Activated T-helper 17 cell treated with anti-CD3 and anti-CD28 coated beads, Interleukin-2, amount 50 U/mL, for 72 hours (primary cell): ENCODE measurements around the gene NKTR. TPM values are rescaled to one million over a fixed set of nuclear protein-coding genes. Genes with fewer than 3 reads are reported as not detected.
"Not testable (repeated sequence)": the region's sequence is repeated elsewhere in the genome, so short reads cannot be mapped to it uniquely, and the experiment has no call there.

Source experiments
- ATAC-seq: fragments of 150-1000 bp; cut with Tn5 transposase; replicated peaks from 2 replicates; pipeline ENCODE4 v1.10.0; 2021; ENCODE audit warnings: mild to moderate bottlenecking, moderate library complexity
- H3K27ac Mint-ChIP-seq: one replicate; pipeline ENCODE4 v1.8.0; 2022; ENCODE audit warnings: mixed read lengths
- H3K27me3 Mint-ChIP-seq: one replicate; pipeline ENCODE4 v1.8.0; 2022; ENCODE audit warnings: mixed read lengths
- H3K36me3 Mint-ChIP-seq: one replicate; pipeline ENCODE4 v1.8.0; 2022; ENCODE audit warnings: low read depth, mild to moderate bottlenecking, mixed read lengths
- H3K4me1 Mint-ChIP-seq: one replicate; pipeline ENCODE4 v1.8.0; 2022; ENCODE audit warnings: mixed read lengths
- H3K4me3 Mint-ChIP-seq: one replicate; pipeline ENCODE4 v1.8.0; 2022; ENCODE audit warnings: mild to moderate bottlenecking, mixed read lengths
- H3K9me3 Mint-ChIP-seq: one replicate; pipeline ENCODE4 v1.8.0; 2022; ENCODE audit warnings: mixed read lengths
- total RNA-seq, 2 donors: library from RNA; stranded (reverse); gene quantifications; one replicate each; pipeline ENCODE4 v1.2.3, GENCODE V29; 2022

The NKTR gene
- total RNA-seq, 2 donors from 2014 or later, result 81.8 to 122 TPM

- ATAC-seq, result no peak
- H3K27me3 Mint-ChIP-seq, result no peaks in the 10 kb centered on the region
- peaks cover 46% of the 10 kb centered on the region for H3K4me1 Mint-ChIP-seq
- H3K4me3 Mint-ChIP-seq, result peak overlapping the region; percentile 93
- H3K27ac Mint-ChIP-seq, result peak overlapping the region; percentile 93
- H3K36me3 Mint-ChIP-seq, result peaks cover 23% of the 10 kb centered on the region
- no peaks in the 10 kb centered on the region for H3K9me3 Mint-ChIP-seq
These were observed 17.9 kb upstream of the NKTR start for GRCh38 chr3:42582474-42583070.

- Mint-ChIP-seq H3K27ac (no peak overlapping the region), H3K27me3 (no peaks in the 10 kb centered on the region), H3K36me3 (peaks cover 29% of the 10 kb centered on the region), H3K4me1 (peaks cover 21% of the 10 kb centered on the region), H3K4me3 (no peak overlapping the region), H3K9me3 (no peaks in the 10 kb centered on the region)
- no peak for ATAC-seq
These were observed 11.9 kb upstream of the NKTR start for GRCh38 chr3:42588625-42589024.

GRCh38 chr3:42589382-42590109 lies 10.9 kb upstream of the NKTR start:
- no peak for ATAC-seq
- Mint-ChIP-seq H3K27me3 (no peaks in the 10 kb centered on the region), H3K36me3 (peaks cover 38% of the 10 kb centered on the region), H3K9me3 (no peaks in the 10 kb centered on the region), H3K4me1 (peaks cover 27% of the 10 kb centered on the region), H3K27ac (peak overlapping the region; percentile 75), H3K4me3 (peak overlapping the region; percentile 80)

DNA sequence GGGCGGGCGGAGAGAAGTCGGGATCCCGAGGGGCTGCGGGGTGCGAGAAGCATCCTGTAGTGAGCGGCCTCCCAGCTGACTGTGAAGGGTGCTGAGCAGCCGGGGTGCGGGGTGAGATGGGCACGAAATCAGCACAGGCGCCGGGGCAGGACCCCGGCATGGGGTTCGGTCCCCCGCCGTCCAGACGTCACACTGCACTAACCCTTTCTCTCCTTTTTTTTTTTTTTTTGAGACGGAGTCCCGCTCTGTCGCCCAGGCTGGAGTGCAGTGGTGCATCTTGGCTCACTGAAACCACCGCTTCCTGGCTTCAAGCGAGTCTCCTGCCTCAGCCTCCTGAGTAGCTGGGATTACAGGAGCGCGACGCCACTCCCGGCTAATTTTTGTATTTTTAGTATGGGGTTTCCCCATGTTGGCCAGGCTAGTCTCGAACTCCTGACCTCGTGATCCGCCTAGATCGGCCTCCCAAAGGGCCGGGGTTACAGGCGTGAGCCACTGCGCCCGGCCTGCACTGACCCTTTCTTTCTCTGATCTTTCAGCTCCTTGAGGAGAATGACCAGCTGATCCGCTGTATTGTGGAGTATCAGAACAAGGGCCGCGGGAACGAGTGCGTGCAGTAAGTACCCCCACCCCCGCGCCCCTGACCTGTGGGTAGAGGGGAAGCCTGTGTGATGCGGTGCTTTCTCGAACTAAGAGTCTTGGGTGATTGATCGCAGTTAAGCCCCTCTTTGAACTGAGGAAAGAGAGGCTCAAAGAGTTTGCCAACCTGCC lies 9.3 kb upstream of the NKTR start:
- peak; percentile 4 for ATAC-seq
- Mint-ChIP-seq H3K27ac (peak overlapping the region; percentile 75), H3K4me3 (peak overlapping the region; percentile 80), H3K9me3 (no peaks in the 10 kb centered on the region), H3K27me3 (no peaks in the 10 kb centered on the region), H3K36me3 (peaks cover 55% of the 10 kb centered on the region), H3K4me1 (peaks cover 19% of the 10 kb centered on the region)

DNA sequence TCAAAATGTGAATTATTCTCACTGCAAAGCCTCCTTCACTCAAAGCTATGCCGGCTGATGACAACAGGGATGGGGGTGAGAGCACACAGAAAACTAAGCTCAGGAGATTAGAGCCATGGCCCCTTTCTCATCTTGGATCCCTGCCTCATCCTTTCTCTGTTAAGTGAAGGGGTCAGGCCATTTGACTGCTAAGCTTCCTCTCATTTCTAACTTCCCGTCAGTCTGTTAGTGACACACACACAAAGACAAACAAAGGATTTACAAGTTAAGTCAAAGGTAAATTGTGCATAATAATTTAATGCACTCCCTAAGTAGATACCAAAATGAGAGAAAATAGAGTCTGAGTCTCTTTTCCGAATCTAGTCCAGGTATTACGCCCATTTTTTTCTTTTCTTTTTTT lies 8.7 kb upstream of the NKTR start:
- Mint-ChIP-seq H3K27me3 (no peaks in the 10 kb centered on the region), H3K4me3 (peak overlapping the region; percentile 80), H3K27ac (peak overlapping the region; percentile 31), H3K4me1 (peaks cover 14% of the 10 kb centered on the region), H3K36me3 (peaks cover 61% of the 10 kb centered on the region), H3K9me3 (no peaks in the 10 kb centered on the region)
- ATAC-seq, result no peak

DNA sequence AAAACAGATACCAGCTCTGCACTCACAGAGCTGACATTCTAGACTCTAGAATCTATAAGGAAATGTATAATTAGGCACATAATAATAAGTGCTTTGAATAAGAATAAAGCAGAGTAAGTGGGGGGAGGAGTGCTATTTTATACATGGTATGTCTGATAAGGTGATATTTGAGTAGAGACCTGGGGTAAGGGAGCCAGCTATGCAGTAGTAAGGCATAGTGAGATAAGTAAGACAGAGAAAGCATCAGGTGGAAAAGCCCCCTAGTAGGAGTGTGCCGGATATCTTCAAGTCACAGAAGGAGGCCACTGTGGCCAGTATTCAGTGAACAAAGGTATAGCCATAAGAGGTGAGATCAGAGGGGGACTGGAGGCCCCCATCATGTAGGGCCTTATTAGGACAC lies 6.9 kb upstream of the NKTR start:
- H3K9me3 Mint-ChIP-seq, result no peaks in the 10 kb centered on the region
- peaks cover 13% of the 10 kb centered on the region for H3K4me1 Mint-ChIP-seq

DNA sequence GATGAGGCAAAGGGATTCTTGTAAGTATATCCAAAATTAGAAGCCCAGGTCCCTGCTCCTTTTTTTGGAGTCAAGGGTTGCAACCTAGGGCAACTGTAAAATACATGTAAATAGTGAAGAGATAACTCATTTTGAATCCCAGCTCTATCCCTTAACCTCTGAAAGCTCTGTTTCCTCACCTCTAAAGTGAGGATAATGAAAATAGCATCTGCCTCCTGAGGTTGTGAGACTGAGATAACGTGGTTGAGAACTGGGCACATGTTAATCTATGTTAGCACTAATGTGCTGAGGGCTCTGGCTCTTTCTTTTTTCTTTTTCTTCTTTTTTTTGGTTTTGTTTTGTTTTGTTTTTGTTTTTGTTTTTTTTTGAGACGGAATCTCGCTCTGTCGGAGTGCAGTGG lies 4.8 kb upstream of the NKTR start:
- Mint-ChIP-seq H3K27me3 (no peaks in the 10 kb centered on the region), H3K36me3 (peaks cover 70% of the 10 kb centered on the region)

More for the DNA sequence above, 6.9 kb upstream of the NKTR start:
- no peak for ATAC-seq
- Mint-ChIP-seq H3K27ac (peak overlapping the region; percentile 44), H3K36me3 (peaks cover 66% of the 10 kb centered on the region), H3K27me3 (no peaks in the 10 kb centered on the region), H3K4me3 (peak overlapping the region; percentile 80)

DNA sequence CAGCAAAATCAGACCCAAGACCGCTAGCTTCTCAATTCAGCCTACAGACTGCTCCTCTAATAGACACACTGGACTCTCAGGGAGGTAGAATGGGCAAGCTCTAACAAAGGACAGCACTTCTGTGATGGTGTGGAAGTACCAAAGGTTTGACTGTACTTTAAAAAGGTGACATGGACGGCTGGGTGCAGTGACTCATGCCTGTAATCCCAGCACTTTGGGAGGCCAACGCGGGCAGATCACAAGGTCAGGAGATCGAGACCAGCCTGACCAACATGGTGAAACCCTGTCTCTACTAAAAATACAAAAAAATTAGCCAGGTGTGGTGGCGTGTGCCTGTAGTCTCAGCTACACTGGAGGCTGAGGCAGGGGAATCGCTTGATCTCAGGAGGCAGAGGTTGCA lies 3.4 kb upstream of the NKTR start:
- not testable (repeated sequence) for H3K9me3 Mint-ChIP-seq, H3K27ac Mint-ChIP-seq, H3K4me3 Mint-ChIP-seq, ATAC-seq, H3K27me3 Mint-ChIP-seq
- H3K36me3 Mint-ChIP-seq, result peaks cover 70% of the 10 kb centered on the region
- H3K4me1 Mint-ChIP-seq, result peaks cover 16% of the 10 kb centered on the region

More for the DNA sequence above, 4.8 kb upstream of the NKTR start:
- Mint-ChIP-seq H3K4me3 (no peak overlapping the region), H3K9me3 (no peaks in the 10 kb centered on the region), H3K27ac (no peak overlapping the region), H3K4me1 (peaks cover 15% of the 10 kb centered on the region)
- no peak for ATAC-seq

DNA sequence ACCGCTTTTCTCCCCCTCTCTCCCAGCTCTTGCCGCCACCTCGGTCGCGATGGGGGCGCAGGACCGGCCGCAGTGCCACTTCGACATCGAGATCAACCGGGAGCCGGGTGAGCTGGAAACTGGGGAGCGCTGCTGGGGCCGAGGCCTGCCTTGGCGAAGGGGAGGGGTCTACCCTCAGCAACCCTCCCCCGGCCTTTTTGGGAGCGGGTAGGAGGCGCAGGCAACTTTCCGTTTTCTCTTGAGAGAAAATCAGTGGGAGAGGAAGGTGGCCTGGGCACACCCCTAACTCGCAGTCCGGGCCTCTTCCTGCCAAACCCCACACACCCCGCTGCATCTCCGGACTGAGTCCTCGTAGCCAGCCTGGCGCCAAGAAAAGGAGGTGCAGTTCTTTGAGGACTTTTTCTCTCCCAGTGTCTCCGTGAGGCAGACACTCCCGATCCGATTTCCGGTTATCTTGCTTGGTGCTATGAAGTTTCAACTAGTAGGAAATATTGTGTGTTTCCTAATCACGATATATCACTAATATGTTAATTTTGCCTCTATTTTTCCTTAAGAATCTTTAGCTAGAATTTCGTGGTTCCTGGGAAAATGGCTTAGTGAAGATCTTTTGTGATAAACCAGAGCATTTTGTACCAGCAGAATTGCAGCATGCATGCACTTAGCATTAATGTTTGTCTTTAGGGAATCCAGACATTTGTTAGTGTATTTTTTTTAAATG lies 631 bp downstream of the NKTR start:
- peak overlapping the region; percentile 100 for H3K4me3 Mint-ChIP-seq
- peaks cover 70% of the 10 kb centered on the region for H3K36me3 Mint-ChIP-seq
- H3K27ac Mint-ChIP-seq, result peak overlapping the region; percentile 98
- H3K27me3 Mint-ChIP-seq, result no peaks in the 10 kb centered on the region
- ATAC-seq, result peak; percentile 48
- H3K9me3 Mint-ChIP-seq, result no peaks in the 10 kb centered on the region
- peaks cover 23% of the 10 kb centered on the region for H3K4me1 Mint-ChIP-seq

DNA sequence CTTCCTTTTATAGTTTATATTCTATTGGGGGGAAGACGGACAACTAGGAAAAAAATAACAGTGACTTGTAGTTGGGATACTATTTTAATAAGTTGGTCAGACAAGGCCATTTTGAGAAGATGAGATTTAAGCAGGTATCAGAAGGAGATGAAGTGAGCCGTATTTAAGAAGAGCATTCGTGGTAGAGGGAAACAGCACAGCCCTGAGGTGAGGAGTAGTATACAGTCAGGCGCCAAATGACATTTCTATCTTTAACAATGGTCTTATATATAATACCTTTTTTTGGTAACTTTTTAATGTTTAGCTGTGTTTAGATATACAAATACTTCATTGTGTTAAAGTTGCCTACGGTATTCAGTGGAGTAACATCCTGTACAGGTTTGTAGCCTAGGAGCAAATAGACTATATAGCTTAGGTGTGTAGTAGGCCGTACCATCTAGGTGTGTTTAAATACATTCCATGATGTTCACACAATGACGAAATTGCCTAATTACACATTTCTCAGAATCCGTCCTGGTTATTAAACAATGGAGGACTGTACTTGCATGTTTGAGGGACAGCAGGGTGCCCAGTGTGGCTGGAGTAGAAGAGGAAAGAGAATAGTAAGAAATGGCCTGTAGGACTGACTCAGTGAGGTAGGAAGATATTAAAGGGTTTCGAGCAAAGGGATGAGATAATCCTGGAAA lies 1.6 kb downstream of the NKTR start:
- Mint-ChIP-seq H3K27ac (peak overlapping the region; percentile 98), H3K9me3 (no peaks in the 10 kb centered on the region), H3K36me3 (peaks cover 68% of the 10 kb centered on the region), H3K4me1 (peaks cover 26% of the 10 kb centered on the region), H3K4me3 (peak overlapping the region; percentile 100), H3K27me3 (no peaks in the 10 kb centered on the region)
- ATAC-seq, result no peak

GRCh38 chr3:42602961-42603360 lies 2.5 kb downstream of the NKTR start:
- no peak overlapping the region for H3K27ac Mint-ChIP-seq
- ATAC-seq, result no peak
- H3K9me3 Mint-ChIP-seq, result no peaks in the 10 kb centered on the region
- peaks cover 75% of the 10 kb centered on the region for H3K36me3 Mint-ChIP-seq
- peak overlapping the region; percentile 100 for H3K4me3 Mint-ChIP-seq
- no peaks in the 10 kb centered on the region for H3K27me3 Mint-ChIP-seq
- H3K4me1 Mint-ChIP-seq, result peaks cover 33% of the 10 kb centered on the region

GRCh38 chr3:42605546-42606173 lies 5.2 kb downstream of the NKTR start:
- Mint-ChIP-seq H3K4me3 (peak overlapping the region; percentile 19), H3K36me3 (peaks cover 94% of the 10 kb centered on the region), H3K27me3 (no peaks in the 10 kb centered on the region), H3K4me1 (peaks cover 39% of the 10 kb centered on the region), H3K27ac (peak overlapping the region; percentile 7), H3K9me3 (no peaks in the 10 kb centered on the region)
- no peak for ATAC-seq

GRCh38 chr3:42608581-42608980 lies 8.1 kb downstream of the NKTR start:
- Mint-ChIP-seq H3K9me3 (no peaks in the 10 kb centered on the region), H3K36me3 (peaks cover 91% of the 10 kb centered on the region), H3K4me3 (no peak overlapping the region), H3K4me1 (peaks cover 52% of the 10 kb centered on the region), H3K27me3 (no peaks in the 10 kb centered on the region), H3K27ac (peak overlapping the region; percentile 34)
- ATAC-seq, result no peak
